CD14-positive monocyte (primary cell): Measurements from ENCODE around the gene UPK1B. TPM values are rescaled to one million over a fixed set of nuclear protein-coding genes. Genes with fewer than 3 reads are reported as not detected.

Experiments
- DNase-seq, 3 donors: peaks; one replicate each; pipeline ENCODE4 v3.0.0-alpha.2; 2011 to 2022
- H2AFZ ChIP-seq: 2 replicates; pipeline ENCODE4 v1.6.0; 2012; ENCODE audit warnings: mild to moderate bottlenecking, low read depth, low read length, inconsistent platforms; ENCODE audit not compliant: insufficient read depth, poor library complexity, severe bottlenecking
- H3K27ac ChIP-seq, 2 donors: 1 replicate in 1 of 2; 2 replicates in 1 of 2; pipeline ENCODE4 v1.5.1; 2012 to 2013; ENCODE audit warnings: low read length in 2 of 2, control low read depth in 1 of 2, inconsistent platforms in 1 of 2, low read depth in 1 of 2, mild to moderate bottlenecking in 1 of 2
- H3K27me3 ChIP-seq, 2 donors: one replicate each; pipeline versions ENCODE4 v1.6.0 to v1.6.1; 2011 to 2013; ENCODE audit warnings: low read length in 2 of 2; ENCODE audit not compliant: control insufficient read depth in 2 of 2, insufficient read depth in 2 of 2
- H3K36me3 ChIP-seq, 2 donors: replicated peaks in 1 of 2; 1 replicate in 1 of 2; 2 replicates in 1 of 2; pipeline versions ENCODE4 v1.5.1 to v1.6.1; 2012 to 2013; ENCODE audit warnings: low read length in 2 of 2, control low read depth in 1 of 2, inconsistent platforms in 1 of 2, mild to moderate bottlenecking in 1 of 2; ENCODE audit not compliant: insufficient read depth in 2 of 2, control insufficient read depth in 1 of 2
- H3K4me1 ChIP-seq, 2 donors: 1 replicate in 1 of 2; 2 replicates in 1 of 2; pipeline versions ENCODE4 v1.5.1 to v1.6.1; 2012 to 2013; ENCODE audit warnings: low read length in 2 of 2, control low read depth in 1 of 2, inconsistent platforms in 1 of 2, mild to moderate bottlenecking in 1 of 2, moderate library complexity in 1 of 2; ENCODE audit not compliant: insufficient read depth in 2 of 2, control insufficient read depth in 1 of 2
- H3K4me2 ChIP-seq: replicated peaks from 2 replicates; pipeline ENCODE3; 2012; ENCODE audit warnings: low read length, moderate library complexity, mild to moderate bottlenecking; ENCODE audit not compliant: poor library complexity, severe bottlenecking; ENCODE audit errors: extremely low read depth
- H3K4me3 ChIP-seq, 3 experiments: fragments of 200-600 bp in 1 of 3; sonication (generic) in 1 of 3; replicated peaks in 1 of 3; 1 replicate in 2 of 3; 2 replicates in 1 of 3; pipeline ENCODE4 v1.5.1; 2011 to 2013; ENCODE audit warnings: low read length in 3 of 3, mild to moderate bottlenecking in 3 of 3, control low read depth in 2 of 3, low read depth in 2 of 3, inconsistent platforms in 1 of 3, moderate library complexity in 1 of 3
- H3K79me2 ChIP-seq: 2 replicates; pipeline ENCODE4 v1.6.0; 2012; ENCODE audit warnings: mild to moderate bottlenecking, control low read depth, inconsistent platforms, low read length, moderate library complexity; ENCODE audit not compliant: insufficient read depth
- H3K9ac ChIP-seq: 2 replicates; pipeline ENCODE4 v1.6.0; 2017; ENCODE audit warnings: low read length, mild to moderate bottlenecking; ENCODE audit not compliant: insufficient read depth, poor library complexity, severe bottlenecking
- H3K9me3 ChIP-seq, 2 donors: replicated peaks in 1 of 2; 1 replicate in 1 of 2; 2 replicates in 1 of 2; pipeline versions ENCODE4 v1.5.1 to v1.6.1; 2012 to 2013; ENCODE audit warnings: low read length in 2 of 2, control low read depth in 1 of 2; ENCODE audit not compliant: control insufficient read depth in 1 of 2, insufficient read depth in 1 of 2
- H4K20me1 ChIP-seq: 2 replicates; pipeline ENCODE4 v1.6.0; 2012; ENCODE audit warnings: mild to moderate bottlenecking, low read length, control low read depth, moderate library complexity; ENCODE audit not compliant: insufficient read depth
- H3K27ac Mint-ChIP-seq, 7 donors: one replicate each; pipeline ENCODE4 v1.8.0; 2020; ENCODE audit warnings: mild to moderate bottlenecking in 7 of 7, mixed read lengths in 7 of 7, moderate library complexity in 6 of 7, inconsistent platforms in 2 of 7
- H3K27me3 Mint-ChIP-seq, 3 donors: one replicate each; pipeline ENCODE4 v1.8.0; 2021 to 2022; ENCODE audit warnings: low read depth in 3 of 3, mild to moderate bottlenecking in 3 of 3, mixed read lengths in 3 of 3, moderate library complexity in 3 of 3, inconsistent platforms in 1 of 3
- H3K36me3 Mint-ChIP-seq, 2 donors: one replicate each; pipeline ENCODE4 v1.8.0; 2020; ENCODE audit warnings: mixed read lengths in 2 of 2, inconsistent platforms in 1 of 2, mild to moderate bottlenecking in 1 of 2
- H3K4me1 Mint-ChIP-seq: one replicate; pipeline ENCODE4 v1.8.0; 2020; ENCODE audit warnings: mild to moderate bottlenecking, mixed read lengths
- H3K4me3 Mint-ChIP-seq, 2 donors: one replicate each; pipeline ENCODE4 v1.8.0; 2020; ENCODE audit warnings: mild to moderate bottlenecking in 2 of 2, mixed read lengths in 2 of 2, moderate library complexity in 1 of 2
- H3K9me3 Mint-ChIP-seq, 7 donors: one replicate each; pipeline ENCODE4 v1.8.0; 2020 to 2022; ENCODE audit warnings: mixed read lengths in 7 of 7, mild to moderate bottlenecking in 6 of 7, moderate library complexity in 6 of 7, inconsistent platforms in 2 of 7
- CTCF ChIP-seq: fragments of 200-600 bp; IDR thresholded peaks from one replicate; pipeline ENCODE4 v1.8.0; 2022; ENCODE audit warnings: antibody characterized with exemption, mild to moderate bottlenecking
- WGBS: methylation state at CpG from one replicate; pipeline ENCODE4 v1.1.5; 2013; ENCODE audit warnings: missing lambda C conversion rate; ENCODE audit not compliant: insufficient coverage; 5-methylcytosine and 5-hydroxymethylcytosine counted together
- intact Hi-C, 2 donors: fragments of 100-400 bp; cut with micrococcal nuclease; formaldehyde crosslinking; loops; one replicate each; pipeline versions ENCODE4 v1.15.0 to v1.15.1; 2023
- polyA plus RNA-seq, 3 donors: library from polyadenylated mRNA; depleted of rRNA in 1 of 3; unstranded in 2 of 3; stranded (reverse) in 1 of 3; fragments of 300-500 nt in 2 of 3; fragments of >200 nt in 1 of 3; fragmentation: Illumina TruSeq in 2 of 3; gene quantifications; 1 replicate in 2 of 3; 2 replicates in 1 of 3; pipeline ENCODE4 v1.2.3, GENCODE V29; 2012 to 2021

Gene UPK1B
- polyA plus RNA-seq, 3 donors = not detected

DNA sequence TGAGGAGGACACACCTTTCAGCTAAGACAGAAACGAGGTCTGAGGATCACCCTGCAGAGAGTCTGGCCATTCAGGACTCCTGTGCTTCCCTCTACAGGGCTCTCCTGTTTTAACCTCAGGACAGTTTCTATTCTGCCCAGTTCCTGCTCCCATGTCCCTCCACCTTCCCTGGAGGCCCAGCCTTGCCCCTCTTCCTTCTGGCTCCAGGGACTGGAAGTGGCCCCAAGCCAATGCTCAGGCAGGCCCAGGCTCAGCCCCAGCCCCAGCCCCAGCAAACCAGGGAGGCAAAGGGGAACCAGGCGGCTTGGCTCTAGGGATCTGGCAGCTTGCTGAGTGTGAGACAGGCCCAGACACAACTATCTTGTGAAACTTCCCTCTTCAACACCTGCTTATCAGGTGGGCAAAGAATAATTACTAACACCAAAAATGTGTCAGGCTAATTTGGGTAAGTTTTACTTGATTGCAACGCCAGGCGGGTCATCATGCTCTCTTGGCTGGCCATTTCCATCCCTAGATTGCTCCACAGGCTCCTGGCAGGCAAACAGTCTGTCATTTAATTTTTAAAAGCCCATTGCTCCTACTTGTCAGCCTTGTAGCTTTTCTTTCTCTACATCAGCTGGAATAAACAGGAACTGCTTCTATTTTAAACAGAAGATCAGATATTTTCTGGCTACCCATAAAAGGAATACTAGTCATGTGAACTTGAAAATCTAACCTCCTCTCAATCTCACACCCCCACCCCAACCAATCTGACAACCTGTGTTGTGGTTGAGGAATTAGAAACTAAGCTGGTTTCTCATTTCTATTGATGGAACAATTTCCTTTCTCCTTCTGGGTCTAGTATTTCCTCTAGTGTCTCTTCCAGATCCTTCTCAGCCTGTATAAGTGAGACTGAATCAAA is 33.5 kb downstream of the UPK1B start:
- Mint-ChIP-seq H3K4me3 (no peak overlapping the region), H3K36me3 (peaks cover 33 to 39% of the 10 kb centered on the region in 2 donors), H3K4me1 (peaks cover 4% of the 10 kb centered on the region), H3K9me3 (peaks cover 0 to 4% (median 0%) of the 10 kb centered on the region in 7 donors), H3K27me3 (peaks cover 0 to 2% (median 0%) of the 10 kb centered on the region in 3 donors), H3K27ac (no peak overlapping the region)
- no peak overlapping the region for H3K27ac ChIP-seq
- no peak for DNase-seq
- intact Hi-C loops = no loop called here
- no peak overlapping the region for H3K4me3 ChIP-seq
- no peaks in the 10 kb centered on the region for H3K27me3 ChIP-seq
- H3K4me2 ChIP-seq = no peak overlapping the region
- no peak overlapping the region for H3K9ac ChIP-seq
- peaks cover 16 to 38% of the 10 kb centered on the region in 2 donors for H3K36me3 ChIP-seq
- no peaks in the 10 kb centered on the region for H3K4me1 ChIP-seq
- TF ChIP-seq CTCF = no peak
- H4K20me1 ChIP-seq = no peaks in the 10 kb centered on the region
- no peaks in the 10 kb centered on the region for H3K79me2 ChIP-seq
- H2AFZ ChIP-seq = no peak overlapping the region
- 100% methylated on average over 3 of the region's 4 CpGs for WGBS
- H3K9me3 ChIP-seq = no peaks in the 10 kb centered on the region

DNA sequence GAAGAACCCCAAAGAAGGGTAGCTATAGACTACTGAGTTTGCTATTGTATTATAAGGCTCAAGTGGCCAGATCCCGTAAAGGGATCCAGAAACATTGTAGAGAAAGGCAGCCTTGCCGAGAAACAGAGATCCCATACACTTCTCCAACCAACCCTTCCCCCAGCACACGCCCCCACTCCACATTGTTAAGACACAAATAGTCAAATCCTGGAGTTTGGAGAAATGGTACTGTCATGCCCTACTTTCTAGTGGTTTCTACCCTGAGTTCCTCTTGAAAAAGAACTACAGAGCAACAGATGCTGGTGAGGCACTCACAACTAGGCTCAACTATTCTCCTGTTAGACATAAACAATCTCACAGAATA is 34.1 kb downstream of the UPK1B start:
- H3K4me1 ChIP-seq = no peaks in the 10 kb centered on the region
- no peak for DNase-seq
- H3K9me3 Mint-ChIP-seq = peaks cover 0 to 4% (median 0%) of the 10 kb centered on the region in 7 donors
- no peaks in the 10 kb centered on the region for H3K79me2 ChIP-seq
- no peak overlapping the region for H3K4me2 ChIP-seq
- no peak overlapping the region for H2AFZ ChIP-seq
- peaks cover 22 to 44% of the 10 kb centered on the region in 2 donors for H3K36me3 ChIP-seq
- no peak overlapping the region for H3K27ac ChIP-seq
- H3K4me1 Mint-ChIP-seq = peaks cover 4% of the 10 kb centered on the region
- no peak overlapping the region for H3K9ac ChIP-seq
- H3K36me3 Mint-ChIP-seq = peaks cover 39 to 46% of the 10 kb centered on the region in 2 donors
- no peak overlapping the region for H3K4me3 Mint-ChIP-seq
- H4K20me1 ChIP-seq = no peaks in the 10 kb centered on the region
- intact Hi-C loops = no loop called here
- TF ChIP-seq CTCF = no peak
- peak overlapping the region in 1 of 7 donors; percentile 52 for H3K27ac Mint-ChIP-seq
- H3K9me3 ChIP-seq = no peaks in the 10 kb centered on the region
- no peak overlapping the region for H3K4me3 ChIP-seq
- H3K27me3 Mint-ChIP-seq = peaks cover 0 to 2% (median 0%) of the 10 kb centered on the region in 3 donors
- no peaks in the 10 kb centered on the region for H3K27me3 ChIP-seq
- no CpG with 5 or more reads among the region's 3 CpGs for WGBS
